WTC11 (cell line): ENCODE data around the gene KIF26A. TPM values are rescaled to one million over a fixed set of nuclear protein-coding genes. Genes with fewer than 3 reads are reported as not detected.

Experiments used
- ATAC-seq: fragments of 200-7000 bp; cut with Tn5 transposase; 2 replicates; pipeline ENCODE4 v1.10.0; 2021; ENCODE audit warnings: mild to moderate bottlenecking, moderate library complexity
- CTCF ChIA-PET: fragments of 300-600 bp; sonication (Branson Sonifier 250); formaldehyde crosslinking; loops from one replicate; lab custom pipeline; 2021; ENCODE audit warnings: antibody characterized with exemption; lab: Charles Lee
- POLR2A ChIA-PET: fragments of 350-600 bp; sonication (Branson Sonifier 250); formaldehyde crosslinking; loops from one replicate; lab custom pipeline; 2021; ENCODE audit warnings: antibody characterized with exemption; lab: Charles Lee
- DNase-seq: peaks from one replicate; pipeline ENCODE4 v3.0.0; 2021; ENCODE audit warnings: low spot score
- H3K27ac Mint-ChIP-seq: 2 replicates; pipeline ENCODE4 v1.8.0; 2021; ENCODE audit warnings: mixed read lengths
- H3K27me3 Mint-ChIP-seq: 2 replicates; pipeline ENCODE4 v1.8.0; 2021; ENCODE audit warnings: low read depth, mild to moderate bottlenecking, moderate library complexity, mixed read lengths
- H3K36me3 Mint-ChIP-seq: 2 replicates; pipeline ENCODE4 v1.8.0; 2021; ENCODE audit warnings: mixed read lengths
- H3K4me1 Mint-ChIP-seq: 2 replicates; pipeline ENCODE4 v1.8.0; 2022; ENCODE audit warnings: mixed read lengths
- H3K4me3 Mint-ChIP-seq: 2 replicates; pipeline ENCODE4 v1.8.0; 2021; ENCODE audit warnings: mild to moderate bottlenecking, moderate library complexity, mixed read lengths
- H3K9me3 Mint-ChIP-seq: 2 replicates; pipeline ENCODE4 v1.8.0; 2021; ENCODE audit warnings: mixed read lengths
- ATF1 ChIP-seq: sonication (generic); formaldehyde crosslinking; IDR thresholded peaks from 2 replicates; pipeline ENCODE4 v1.8.1; 2023; ENCODE audit warnings: mild to moderate bottlenecking, moderate library complexity, missing genetic modification reagents
- CBFB ChIP-seq: sonication (generic); formaldehyde crosslinking; IDR thresholded peaks from 2 replicates; pipeline ENCODE4 v1.8.1; 2022; ENCODE audit warnings: mild to moderate bottlenecking, low read depth, missing genetic modification reagents
- CREM ChIP-seq: sonication (generic); formaldehyde crosslinking; IDR thresholded peaks from 2 replicates; pipeline ENCODE4 v1.8.1; 2022; ENCODE audit warnings: mild to moderate bottlenecking, missing genetic modification reagents, moderate library complexity
- ESRRA ChIP-seq: sonication (generic); formaldehyde crosslinking; IDR thresholded peaks from 2 replicates; pipeline ENCODE4 v1.8.1; 2022; ENCODE audit warnings: mild to moderate bottlenecking, missing genetic modification reagents, borderline replicate concordance
- GRHL2 ChIP-seq: fragments of 250-450 bp; sonication (Bioruptor Pico); IDR thresholded peaks from 2 replicates; pipeline ENCODE4 v1.8.0; 2022; ENCODE audit warnings: mild to moderate bottlenecking, moderate library complexity; ENCODE audit not compliant: insufficient replicate concordance, severe bottlenecking
- GTF2I ChIP-seq: fragments of 250-450 bp; sonication (Bioruptor Pico); conservative IDR thresholded peaks from 2 replicates; pipeline ENCODE4 v1.4.0; 2021; ENCODE audit warnings: mild to moderate bottlenecking
- JAZF1 ChIP-seq: fragments of 250-450 bp; sonication (Bioruptor Pico); IDR thresholded peaks from 2 replicates; pipeline ENCODE4 v1.9.0; 2021; ENCODE audit warnings: moderate library complexity, mild to moderate bottlenecking, inconsistent platforms
- MAX ChIP-seq: sonication (generic); formaldehyde crosslinking; IDR thresholded peaks from 2 replicates; pipeline ENCODE4 v1.8.0; 2022; ENCODE audit warnings: mild to moderate bottlenecking, missing genetic modification reagents
- MLX ChIP-seq: sonication (generic); formaldehyde crosslinking; IDR thresholded peaks from 2 replicates; pipeline ENCODE4 v1.8.1; 2023; ENCODE audit warnings: mild to moderate bottlenecking, missing genetic modification reagents, moderate library complexity
- NFE2L1 ChIP-seq: sonication (generic); formaldehyde crosslinking; IDR thresholded peaks from 2 replicates; pipeline ENCODE4 v1.8.1; 2023; ENCODE audit warnings: missing genetic modification reagents
- NR3C1 ChIP-seq: sonication (generic); formaldehyde crosslinking; conservative IDR thresholded peaks from 2 replicates; pipeline ENCODE4 v1.8.1; 2023; ENCODE audit warnings: low read depth, mild to moderate bottlenecking, missing genetic modification reagents
- SMAD3 ChIP-seq: sonication (generic); formaldehyde crosslinking; IDR thresholded peaks from 2 replicates; pipeline ENCODE4 v1.8.0; 2022; ENCODE audit warnings: missing genetic modification reagents, mild to moderate bottlenecking, borderline replicate concordance
- TEAD4 ChIP-seq: sonication (generic); formaldehyde crosslinking; IDR thresholded peaks from 2 replicates; pipeline ENCODE4 v1.8.0; 2022; ENCODE audit warnings: mild to moderate bottlenecking, missing genetic modification reagents
- TP53 ChIP-seq: sonication (generic); formaldehyde crosslinking; IDR thresholded peaks from 2 replicates; pipeline ENCODE4 v1.8.1; 2023; ENCODE audit warnings: mild to moderate bottlenecking, missing genetic modification reagents
- ZMAT4 ChIP-seq: fragments of 250-450 bp; sonication (Bioruptor Pico); IDR thresholded peaks from 2 replicates; pipeline ENCODE4 v1.9.0; 2021; ENCODE audit warnings: mild to moderate bottlenecking
- ZNF121 ChIP-seq: sonication (generic); formaldehyde crosslinking; IDR thresholded peaks from 2 replicates; pipeline ENCODE4 v1.8.0; 2023; ENCODE audit warnings: missing genetic modification reagents
- ZNF232 ChIP-seq: sonication (generic); formaldehyde crosslinking; IDR thresholded peaks from 2 replicates; pipeline ENCODE4 v1.8.0; 2022; ENCODE audit warnings: mild to moderate bottlenecking, missing genetic modification reagents
- ZNF416 ChIP-seq: fragments of 250-450 bp; sonication (Bioruptor Pico); IDR thresholded peaks from 2 replicates; pipeline ENCODE4 v1.9.0; 2021; ENCODE audit warnings: mild to moderate bottlenecking, inconsistent platforms
- ZNF425 ChIP-seq: fragments of 250-450 bp; sonication (Bioruptor Pico); conservative IDR thresholded peaks from 2 replicates; pipeline ENCODE4 v1.9.0; 2021; ENCODE audit warnings: mild to moderate bottlenecking
- ZSCAN18 ChIP-seq: fragments of 250-450 bp; sonication (Bioruptor Pico); IDR thresholded peaks from 2 replicates; pipeline ENCODE4 v2.1.2; 2022; ENCODE audit warnings: mild to moderate bottlenecking, moderate library complexity
- total RNA-seq: library from RNA; stranded (reverse); gene quantifications from 3 replicates; pipeline ENCODE4 v1.2.3, GENCODE V29; 2021

The KIF26A gene
- total RNA-seq, 1 experiment from 2014 or later: 53.4 TPM

- TF ChIP-seq NFE2L1 (CRISPR knock-in tag) (no peak), CREM (CRISPR knock-in tag) (no peak), ZMAT4 (no peak), CBFB (CRISPR knock-in tag) (no peak), ATF1 (CRISPR knock-in tag) (no peak), MAX (CRISPR knock-in tag) (no peak), NR3C1 (CRISPR knock-in tag) (no peak), ZSCAN18 (CRISPR knock-in tag) (no peak), TP53 (CRISPR knock-in tag) (no peak), ZNF425 (CRISPR knock-in tag) (no peak), ZNF416 (CRISPR knock-in tag) (no peak), GTF2I (CRISPR knock-in tag) (no peak), ZNF121 (no peak), ZNF232 (CRISPR knock-in tag) (no peak), GRHL2 (CRISPR knock-in tag) (no peak)
Measured at GRCh38 chr14:104214431-104215218, 76.2 kb downstream of the KIF26A start (continued).

GRCh38 chr14:104215706-104216334 lies 77.4 kb downstream of the KIF26A start:
- Mint-ChIP-seq H3K36me3 (no peaks in the 10 kb centered on the region), H3K4me3 (no peak overlapping the region), H3K27ac (no peak overlapping the region), H3K9me3 (no peaks in the 10 kb centered on the region), H3K4me1 (peaks cover 14% of the 10 kb centered on the region), H3K27me3 (no peaks in the 10 kb centered on the region; the same call in 1 of the 2 replicates)
- ATAC-seq (no peak), DNase-seq (no peak)
- ChIA-PET CTCF (no interaction called here), POLR2A (no interaction called here)
- TF ChIP-seq SMAD3: no peak
- TF ChIP-seq ZNF425 (CRISPR knock-in tag): no peak
- TF ChIP-seq MLX (CRISPR knock-in tag): no peak
- TF ChIP-seq TEAD4: no peak
- no peak for TF ChIP-seq ESRRA (CRISPR knock-in tag)
- no peak for TF ChIP-seq JAZF1 (CRISPR knock-in tag)
